Activated T-helper 2 cell treated with anti-CD3 and anti-CD28 coated beads, Interferon-gamma antibody, Interleukin-2, Interleukin-4, amounts not matched to agents 10 μg/mL and 5 μg/mL and 100 μg/mL, durations not matched to agents 14 hours and 24 hours and 36 hours (primary cell): ENCODE measurements around the gene GSDMA. TPM values are rescaled to one million over a fixed set of nuclear protein-coding genes. Genes with fewer than 3 reads are reported as not detected.

ENCODE experiments used
- DNase-seq: peaks from one replicate; pipeline ENCODE4 v3.0.0; 2021; ENCODE audit warnings: low spot score
- H3K27ac Mint-ChIP-seq: one replicate; pipeline ENCODE4 v1.8.0; 2021; ENCODE audit warnings: mixed read lengths
- H3K27me3 Mint-ChIP-seq: one replicate; pipeline ENCODE4 v1.8.0; 2021; ENCODE audit warnings: low read depth, mixed read lengths
- H3K36me3 Mint-ChIP-seq: one replicate; pipeline ENCODE4 v1.8.0; 2021; ENCODE audit warnings: low read depth, mixed read lengths
- H3K4me1 Mint-ChIP-seq: one replicate; pipeline ENCODE4 v1.8.0; 2021; ENCODE audit warnings: low read depth, mixed read lengths
- H3K4me3 Mint-ChIP-seq: one replicate; pipeline ENCODE4 v1.8.0; 2021; ENCODE audit warnings: low read depth, mild to moderate bottlenecking, moderate library complexity, mixed read lengths
- H3K9me3 Mint-ChIP-seq: one replicate; pipeline ENCODE4 v1.8.0; 2021; ENCODE audit warnings: mixed read lengths
- intact Hi-C: fragments of 100-400 bp; cut with micrococcal nuclease; formaldehyde crosslinking; loops from one replicate; pipeline ENCODE4 v1.15.1; 2023
- total RNA-seq: library from RNA; stranded (reverse); gene quantifications from 2 replicates; pipeline ENCODE4 v1.2.3, GENCODE V29; 2022

Gene GSDMA
- total RNA-seq, 1 donor from 2014 or later: 0.11 TPM

GRCh38 chr17:39952680-39953470 lies 9.9 kb upstream of the GSDMA start:
- Mint-ChIP-seq H3K9me3 (no peaks in the 10 kb centered on the region), H3K36me3 (no peaks in the 10 kb centered on the region), H3K27ac (peak overlapping the region; percentile 68), H3K27me3 (peaks cover 4% of the 10 kb centered on the region), H3K4me1 (peaks cover 8% of the 10 kb centered on the region), H3K4me3 (peak overlapping the region; percentile 78)
- DNase-seq: peak; percentile 84
- intact Hi-C loops: loop anchor here (10.0 kb wide), 2 partner anchors 142 to 328 kb away; partner anchors contain the start of gene PPP1R1B

GRCh38 chr17:39953471-39953888 lies 9.3 kb upstream of the GSDMA start:
- H3K4me1 Mint-ChIP-seq: peaks cover 8% of the 10 kb centered on the region
- peak overlapping the region; percentile 78 for H3K4me3 Mint-ChIP-seq
- no peaks in the 10 kb centered on the region for H3K36me3 Mint-ChIP-seq
- intact Hi-C loops: loop anchor here (10.0 kb wide), 2 partner anchors 141 to 329 kb away; partner anchors contain the start of gene PPP1R1B
- peak overlapping the region; percentile 68 for H3K27ac Mint-ChIP-seq
- H3K27me3 Mint-ChIP-seq: peaks cover 4% of the 10 kb centered on the region
- no peaks in the 10 kb centered on the region for H3K9me3 Mint-ChIP-seq
- no peak for DNase-seq

GRCh38 chr17:39954876-39955275 lies 7.9 kb upstream of the GSDMA start:
- Mint-ChIP-seq H3K36me3 (no peaks in the 10 kb centered on the region), H3K9me3 (no peaks in the 10 kb centered on the region), H3K27ac (peak overlapping the region; percentile 16), H3K27me3 (peaks cover 4% of the 10 kb centered on the region), H3K4me3 (peak overlapping the region; percentile 33), H3K4me1 (peaks cover 13% of the 10 kb centered on the region)
- intact Hi-C loops: loop anchor here (10.0 kb wide), 2 partner anchors 140 to 330 kb away; partner anchors contain the start of gene PPP1R1B
- DNase-seq: no peak

GRCh38 chr17:39955726-39956225 lies 7.0 kb upstream of the GSDMA start:
- H3K4me3 Mint-ChIP-seq: no peak overlapping the region
- intact Hi-C loops: loop anchor here (10.0 kb wide), 2 partner anchors 139 to 331 kb away; partner anchors contain the start of gene PPP1R1B
- no peak for DNase-seq
- H3K9me3 Mint-ChIP-seq: no peaks in the 10 kb centered on the region
- peaks cover 4% of the 10 kb centered on the region for H3K27me3 Mint-ChIP-seq
- H3K4me1 Mint-ChIP-seq: peaks cover 13% of the 10 kb centered on the region
- H3K36me3 Mint-ChIP-seq: no peaks in the 10 kb centered on the region
- no peak overlapping the region for H3K27ac Mint-ChIP-seq

- Mint-ChIP-seq H3K36me3 (no peaks in the 10 kb centered on the region), H3K9me3 (no peaks in the 10 kb centered on the region), H3K4me1 (peaks cover 17% of the 10 kb centered on the region), H3K27ac (no peak overlapping the region), H3K4me3 (no peak overlapping the region), H3K27me3 (peaks cover 3% of the 10 kb centered on the region)
- intact Hi-C loops: no loop called here
- DNase-seq: no peak
Measured at GRCh38 chr17:39960524-39961041, 2.2 kb upstream of the GSDMA start.

- H3K27ac Mint-ChIP-seq: no peak overlapping the region
- peaks cover 16% of the 10 kb centered on the region for H3K4me1 Mint-ChIP-seq
- DNase-seq: no peak
- H3K4me3 Mint-ChIP-seq: no peak overlapping the region
- H3K36me3 Mint-ChIP-seq: no peaks in the 10 kb centered on the region
- intact Hi-C loops: no loop called here
- H3K27me3 Mint-ChIP-seq: peaks cover 3% of the 10 kb centered on the region
- no peaks in the 10 kb centered on the region for H3K9me3 Mint-ChIP-seq
Measured at GRCh38 chr17:39963829-39964228, 1.0 kb downstream of the GSDMA start.

GRCh38 chr17:39965017-39965699 lies 2.4 kb downstream of the GSDMA start:
- H3K4me1 Mint-ChIP-seq: peaks cover 12% of the 10 kb centered on the region
- no peak overlapping the region for H3K4me3 Mint-ChIP-seq
- no peak for DNase-seq
- intact Hi-C loops: no loop called here
- no peaks in the 10 kb centered on the region for H3K36me3 Mint-ChIP-seq
- no peak overlapping the region for H3K27ac Mint-ChIP-seq
- peaks cover 9% of the 10 kb centered on the region for H3K27me3 Mint-ChIP-seq
- H3K9me3 Mint-ChIP-seq: no peaks in the 10 kb centered on the region

- intact Hi-C loops: no loop called here
- H3K4me1 Mint-ChIP-seq: peaks cover 12% of the 10 kb centered on the region
- H3K36me3 Mint-ChIP-seq: no peaks in the 10 kb centered on the region
- no peak overlapping the region for H3K4me3 Mint-ChIP-seq
- DNase-seq: no peak
- H3K9me3 Mint-ChIP-seq: no peaks in the 10 kb centered on the region
- H3K27me3 Mint-ChIP-seq: peaks cover 21% of the 10 kb centered on the region
- no peak overlapping the region for H3K27ac Mint-ChIP-seq
Measured at GRCh38 chr17:39966771-39967170, 4.0 kb downstream of the GSDMA start.

- H3K4me1 Mint-ChIP-seq: peaks cover 3% of the 10 kb centered on the region
- H3K27ac Mint-ChIP-seq: no peak overlapping the region
- H3K27me3 Mint-ChIP-seq: peaks cover 28% of the 10 kb centered on the region
- no peak for DNase-seq
- no peaks in the 10 kb centered on the region for H3K36me3 Mint-ChIP-seq
- no peaks in the 10 kb centered on the region for H3K9me3 Mint-ChIP-seq
- intact Hi-C loops: no loop called here
- no peak overlapping the region for H3K4me3 Mint-ChIP-seq
Measured at GRCh38 chr17:39968761-39969160, 6.0 kb downstream of the GSDMA start.

- no peaks in the 10 kb centered on the region for H3K4me1 Mint-ChIP-seq
- no peak overlapping the region for H3K27ac Mint-ChIP-seq
- H3K9me3 Mint-ChIP-seq: no peaks in the 10 kb centered on the region
- H3K27me3 Mint-ChIP-seq: peaks cover 31% of the 10 kb centered on the region
- no peak for DNase-seq
- intact Hi-C loops: no loop called here
- no peak overlapping the region for H3K4me3 Mint-ChIP-seq
- H3K36me3 Mint-ChIP-seq: no peaks in the 10 kb centered on the region
Measured at GRCh38 chr17:39969375-39969774, 6.6 kb downstream of the GSDMA start.

- Mint-ChIP-seq H3K4me1 (no peaks in the 10 kb centered on the region), H3K36me3 (no peaks in the 10 kb centered on the region), H3K4me3 (no peak overlapping the region), H3K9me3 (no peaks in the 10 kb centered on the region), H3K27ac (no peak overlapping the region), H3K27me3 (peaks cover 31% of the 10 kb centered on the region)
- no peak for DNase-seq
- intact Hi-C loops: no loop called here
Measured at GRCh38 chr17:39970157-39970692, 7.4 kb downstream of the GSDMA start.

GRCh38 chr17:39971076-39971603 lies 8.3 kb downstream of the GSDMA start:
- Mint-ChIP-seq H3K27ac (no peak overlapping the region), H3K27me3 (peaks cover 33% of the 10 kb centered on the region), H3K9me3 (no peaks in the 10 kb centered on the region), H3K36me3 (no peaks in the 10 kb centered on the region), H3K4me1 (no peaks in the 10 kb centered on the region), H3K4me3 (no peak overlapping the region)
- intact Hi-C loops: no loop called here
- no peak for DNase-seq
